NCI-H1694 (cell line): Measurements from ENCODE around the gene MAT1A.
"Not testable (repeated sequence)": the region's sequence is repeated elsewhere in the genome, so short reads cannot be mapped to it uniquely, and the experiment has no call there.

Experiments
- DNase-seq: peaks from one replicate; lab custom pipeline; 2025; lab: John Stamatoyannopoulos, UW

The MAT1A gene

DNA sequence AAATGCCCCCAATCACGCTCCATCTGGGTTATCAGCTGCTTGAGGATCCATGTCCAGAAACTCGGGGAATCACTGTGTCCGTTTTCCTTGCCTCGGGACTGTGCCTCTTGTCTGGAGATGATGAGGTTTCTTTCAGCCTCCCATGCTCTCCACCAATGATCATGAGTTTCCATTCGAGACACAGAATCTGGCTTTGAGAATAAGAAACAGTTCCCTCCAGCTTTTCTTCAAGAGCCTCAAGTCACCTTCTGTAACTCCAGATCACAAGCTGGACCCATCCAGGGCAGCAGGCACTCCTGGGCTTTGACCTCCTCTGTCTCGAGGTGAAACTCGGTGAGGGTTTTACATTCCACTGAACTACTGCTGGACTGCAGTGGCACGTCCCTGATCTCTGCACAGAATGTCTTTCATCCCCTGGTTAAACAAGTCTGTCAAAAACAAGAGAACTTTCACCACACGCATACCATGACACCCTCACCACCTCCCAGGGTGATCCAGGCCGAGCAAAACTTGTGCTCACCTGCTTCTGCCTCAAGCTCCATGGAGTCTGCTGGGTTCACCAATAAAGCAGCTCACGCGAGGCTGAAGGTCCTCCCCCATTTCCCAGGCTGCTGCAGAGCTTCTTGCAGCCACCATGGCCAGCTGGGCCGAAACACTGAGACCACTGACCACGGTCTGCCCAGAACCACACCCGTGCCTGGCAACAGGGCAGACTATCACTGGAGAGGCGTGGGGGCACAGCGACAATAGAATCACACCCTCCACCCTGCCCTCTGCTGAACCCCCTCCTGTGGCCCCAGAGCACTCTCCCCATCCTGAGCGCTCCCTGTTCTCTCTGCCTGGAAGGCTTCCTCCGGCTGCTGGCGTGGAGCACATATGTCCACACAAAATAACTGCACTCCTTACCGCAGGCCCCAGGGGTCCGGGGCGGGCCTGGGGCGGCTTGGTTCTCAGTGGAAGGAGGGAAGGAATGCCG lies 25.1 kb downstream of the MAT1A start:
- no peak for DNase-seq

- no peak for DNase-seq
These were observed 28.0 kb downstream of the MAT1A start for GRCh38 chr10:80261316-80262030.

DNA sequence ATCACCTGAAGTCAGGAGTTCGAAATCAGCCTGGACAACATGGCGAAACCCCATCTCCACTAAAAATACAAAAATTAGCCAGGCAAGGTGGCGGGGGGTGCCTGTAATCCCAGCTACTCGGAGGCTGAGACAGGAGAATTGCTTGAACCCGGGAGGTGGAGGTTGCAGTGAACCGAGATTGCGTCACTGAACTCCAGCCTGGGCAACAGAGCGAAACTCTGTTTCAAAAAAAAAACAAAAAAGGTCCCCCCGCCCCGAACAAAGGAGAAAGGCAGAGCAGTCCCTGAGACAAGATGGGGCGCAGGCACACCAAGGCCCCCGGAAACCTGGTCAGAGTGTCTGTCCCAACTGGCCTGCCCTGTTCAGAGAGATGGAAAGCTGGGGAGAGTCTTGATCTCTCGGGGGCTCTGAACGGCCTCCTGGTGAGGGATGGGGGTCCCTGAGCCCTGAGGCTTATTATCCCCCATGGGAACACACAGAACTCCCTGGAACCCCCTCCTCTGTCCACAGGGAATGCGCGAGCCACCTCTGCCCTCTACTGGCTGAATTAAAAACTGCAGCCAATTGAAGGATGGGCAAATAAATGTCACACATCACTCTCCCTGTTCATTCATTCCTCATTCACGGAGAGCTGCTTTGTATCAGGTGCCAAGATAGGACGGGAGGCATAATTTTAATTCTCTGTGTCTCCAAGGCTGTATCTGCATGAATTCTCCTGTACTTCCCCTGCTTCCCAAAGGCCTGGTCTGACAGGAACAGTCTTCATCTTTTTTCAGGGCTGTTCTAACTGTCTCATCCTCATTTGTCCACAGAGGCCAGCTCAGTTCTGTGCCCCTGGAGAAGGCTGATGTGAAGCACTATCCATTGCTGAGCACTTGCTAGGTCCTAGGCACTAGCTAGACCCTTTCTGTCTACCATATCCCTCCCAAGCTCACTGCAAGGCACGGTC lies 28.9 kb downstream of the MAT1A start:
- DNase-seq, result peak; percentile 23

GRCh38 chr10:80259405-80259871 lies 30.0 kb downstream of the MAT1A start:
- DNase-seq, result no peak

- not testable (repeated sequence) for DNase-seq
These were observed 32.7 kb downstream of the MAT1A start for GRCh38 chr10:80256798-80257197.

DNA sequence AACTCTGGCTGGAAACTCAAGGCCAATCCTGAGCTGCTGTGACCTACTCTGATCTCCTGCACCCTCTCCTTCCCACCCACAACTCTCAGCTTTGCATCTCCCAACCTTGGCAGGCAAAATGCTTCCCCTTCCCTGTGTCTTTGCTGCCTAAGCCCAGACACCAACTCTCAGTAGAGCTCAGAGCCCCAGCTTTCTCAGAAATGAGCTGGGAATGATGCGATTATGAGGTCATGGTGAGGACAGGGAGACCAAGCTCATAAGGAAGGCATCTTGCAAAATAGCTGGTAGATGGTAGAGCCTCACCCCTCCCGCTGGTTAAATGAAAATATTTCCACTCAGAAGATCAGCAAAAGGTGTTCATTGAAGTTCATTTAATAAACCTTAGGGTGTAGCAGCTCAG lies 34.7 kb downstream of the MAT1A start:
- not testable (repeated sequence) for DNase-seq

- not testable (repeated sequence) for DNase-seq
These were observed 35.5 kb downstream of the MAT1A start for GRCh38 chr10:80253963-80254271.

DNA sequence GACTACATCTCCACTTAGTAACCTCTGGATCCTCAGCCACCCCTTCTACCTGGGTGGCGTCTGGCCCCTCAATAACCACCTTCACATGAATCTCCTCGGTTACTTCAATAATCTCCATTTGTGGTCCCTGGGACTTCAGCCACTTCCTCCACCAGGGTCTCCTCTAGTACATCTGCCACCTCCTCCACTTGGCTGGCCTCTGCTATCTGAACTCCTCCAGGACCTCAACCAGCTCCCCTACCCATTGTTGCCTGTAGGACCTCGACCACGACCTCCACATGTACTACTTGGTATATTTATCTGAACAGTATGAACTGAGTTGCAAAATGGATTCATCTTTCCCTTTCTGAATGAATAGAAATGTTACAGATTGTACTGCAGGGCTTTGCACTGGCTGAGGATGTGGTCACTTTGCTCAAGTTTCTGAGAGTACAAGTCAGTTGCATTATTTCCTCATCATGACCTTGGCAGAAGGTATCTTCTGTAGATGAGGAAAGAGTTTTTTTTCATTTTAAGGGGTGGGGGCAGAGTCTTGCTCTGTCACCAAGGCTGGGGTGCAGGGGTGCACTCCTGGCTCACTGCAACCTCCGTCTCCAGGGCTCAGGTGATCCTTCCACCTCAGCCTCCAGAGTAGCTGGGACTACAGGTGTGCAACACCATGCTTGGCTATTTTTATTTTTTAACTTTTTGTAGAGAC lies 36.0 kb downstream of the MAT1A start:
- no peak for DNase-seq

DNA sequence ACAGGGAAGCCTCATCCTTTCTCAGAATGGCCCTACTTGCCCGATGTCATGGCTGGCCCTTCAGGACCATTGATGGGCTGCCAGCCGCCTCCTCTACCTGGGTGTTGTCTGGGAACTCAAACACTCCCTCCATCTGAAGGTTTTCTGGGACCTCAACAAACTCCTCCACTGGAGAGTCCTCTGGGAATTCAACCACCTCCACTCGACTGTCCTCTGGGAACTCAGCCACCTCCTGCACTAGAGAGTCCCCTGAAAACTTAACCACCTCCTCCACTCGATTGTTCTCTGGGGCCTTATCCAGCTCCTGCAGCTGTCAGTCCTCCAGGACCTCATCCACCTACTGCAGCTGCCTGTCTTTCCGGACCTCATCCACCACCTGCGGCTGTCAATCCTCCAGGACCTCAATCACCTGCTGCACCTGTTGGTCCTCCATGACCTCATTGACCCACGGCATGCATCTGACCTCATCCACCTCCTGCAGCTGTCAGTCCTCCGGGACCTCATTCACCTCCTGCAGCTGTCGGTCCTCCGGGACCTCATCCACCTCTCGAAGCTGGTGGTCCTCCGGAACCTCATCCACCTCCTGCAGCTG lies 37.1 kb downstream of the MAT1A start:
- DNase-seq, result no peak

DNA sequence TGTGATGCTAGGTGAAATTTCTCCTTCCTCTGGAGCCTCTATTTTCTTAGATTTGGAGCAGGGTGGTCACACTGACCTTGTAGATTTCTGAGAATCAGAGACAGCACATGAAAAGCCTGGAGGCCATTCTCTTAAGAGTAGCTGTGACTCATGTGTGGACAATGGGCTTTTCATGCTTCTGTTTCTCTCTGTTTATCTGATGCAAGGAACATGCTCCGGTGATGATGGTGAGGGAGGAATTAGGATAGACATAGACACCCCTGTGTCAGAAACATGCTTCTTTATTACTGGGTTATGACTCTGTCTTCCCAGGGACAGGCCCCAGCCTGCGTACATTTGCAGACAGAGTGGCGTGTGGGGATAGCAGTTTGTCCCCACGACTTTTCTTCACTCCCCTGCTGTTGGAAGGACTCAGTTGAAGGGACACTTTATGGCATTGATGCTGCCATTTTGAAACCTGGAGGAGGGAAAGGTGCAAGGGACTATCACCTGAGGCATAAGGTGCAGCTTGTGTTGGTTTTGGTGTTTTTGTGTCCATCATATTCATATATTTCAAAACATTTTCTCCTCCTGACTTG lies 37.7 kb downstream of the MAT1A start:
- DNase-seq, result not testable (repeated sequence)

- not testable (repeated sequence) for DNase-seq
These were observed 39.1 kb downstream of the MAT1A start for GRCh38 chr10:80250399-80250798.

DNA sequence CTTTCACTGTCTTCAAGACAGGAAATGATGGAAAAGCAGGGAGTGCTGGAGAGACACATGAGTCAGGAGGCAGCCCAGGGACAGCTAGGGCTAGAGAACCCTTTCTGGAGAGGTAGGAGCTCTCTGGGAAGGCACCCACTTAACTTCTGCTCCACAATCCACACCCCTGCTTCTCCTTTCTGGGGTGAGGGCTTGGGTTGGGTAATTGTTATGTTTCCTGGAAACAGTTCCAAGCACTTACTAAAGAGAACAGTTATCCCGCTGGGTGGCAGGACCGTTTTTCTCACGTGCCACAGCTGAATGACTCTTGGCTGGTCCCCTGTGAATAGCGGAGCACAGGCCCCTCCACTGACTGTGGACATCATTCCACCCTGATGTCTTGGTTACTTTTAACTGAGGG lies 39.6 kb downstream of the MAT1A start:
- not testable (repeated sequence) for DNase-seq

- DNase-seq, result not testable (repeated sequence)
These were observed 41.8 kb downstream of the MAT1A start for GRCh38 chr10:80247611-80248010.

- DNase-seq, result not testable (repeated sequence)
These were observed 45.1 kb downstream of the MAT1A start for GRCh38 chr10:80244371-80244770.

DNA sequence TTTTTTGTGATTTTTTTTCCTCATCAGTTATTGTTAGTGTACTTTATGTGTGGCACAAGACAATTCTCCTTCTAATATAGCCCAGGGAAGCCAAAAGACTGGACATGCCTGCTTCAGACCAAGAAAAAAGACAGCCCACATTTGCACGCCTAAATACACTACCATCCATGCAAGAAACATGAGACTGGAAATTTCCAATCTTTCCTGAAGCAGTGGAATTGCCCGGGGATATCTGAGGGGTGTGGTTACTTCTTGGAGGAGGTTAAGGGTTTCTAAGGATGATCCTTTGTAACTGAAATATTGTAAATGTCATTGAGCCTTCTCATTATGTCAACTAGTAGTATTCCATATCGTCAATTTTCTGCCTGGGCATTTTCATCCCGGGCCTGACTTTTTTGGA lies 47.1 kb downstream of the MAT1A start:
- DNase-seq, result not testable (repeated sequence)

GRCh38 chr10:80236457-80236856 lies 53.0 kb downstream of the MAT1A start:
- DNase-seq, result not testable (repeated sequence)

GRCh38 chr10:80234331-80235235 lies 54.9 kb downstream of the MAT1A start:
- DNase-seq, result not testable (repeated sequence)

GRCh38 chr10:80233871-80234270 lies 55.6 kb downstream of the MAT1A start:
- not testable (repeated sequence) for DNase-seq

DNA sequence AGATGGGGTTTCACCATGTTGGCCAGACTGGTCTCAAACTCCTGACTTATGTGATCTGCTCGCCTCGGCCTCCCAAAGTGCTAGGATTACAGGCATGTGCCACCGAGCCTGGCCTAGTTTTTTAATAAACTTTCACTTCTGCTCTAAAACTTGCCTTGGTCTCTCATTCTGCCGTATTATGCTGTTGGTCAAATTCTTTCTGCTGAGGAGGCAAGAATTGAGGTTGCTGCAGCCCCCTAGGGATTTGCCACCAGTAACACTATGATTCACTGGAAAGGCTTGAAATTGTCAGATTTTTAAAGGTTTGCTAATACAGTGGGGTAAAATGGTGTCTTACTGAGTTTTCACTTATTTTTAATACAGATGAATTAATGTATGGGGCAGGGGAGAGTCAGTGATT lies 62.7 kb downstream of the MAT1A start:
- DNase-seq, result not testable (repeated sequence)
